ENCODE measurements around the gene GBF1.
A peak's percentile ranks its signal among the peaks of the same experiment; 100 is the strongest.

The GBF1 gene

DNA sequence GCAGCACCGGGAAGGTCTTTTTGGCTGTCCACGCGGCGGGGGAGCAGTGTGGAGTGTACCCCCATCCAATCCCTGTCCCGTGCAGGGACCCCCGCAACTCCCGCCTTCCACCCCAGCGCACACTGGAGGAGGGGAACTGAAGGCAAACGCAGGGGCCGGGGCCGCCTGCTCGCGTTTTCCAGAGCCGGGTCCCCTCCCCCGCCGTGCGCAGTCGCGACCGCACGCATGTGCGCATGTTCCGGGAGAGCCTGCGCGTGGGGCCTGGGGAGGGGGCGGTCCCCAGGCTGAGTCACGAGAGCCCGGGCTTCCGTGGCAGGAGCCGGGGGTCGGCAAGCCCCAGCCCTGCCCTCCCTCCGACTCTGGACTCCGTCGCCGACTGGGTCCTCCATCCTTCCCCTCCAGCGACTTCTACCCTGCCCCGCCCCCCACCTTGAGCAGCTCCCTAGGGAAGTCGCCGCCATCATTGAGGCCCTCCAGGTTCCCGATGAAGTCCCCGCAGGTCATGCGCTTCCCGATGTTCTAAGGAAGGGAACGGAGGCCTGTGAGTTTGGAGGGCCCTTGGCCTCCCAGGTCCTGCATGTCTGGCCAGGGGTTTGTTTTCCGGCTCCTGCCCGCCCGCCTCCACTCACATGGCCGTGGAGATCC is 165.2 kb downstream of the GBF1 start:
- peak; percentile 81 for DNase-seq

DNA sequence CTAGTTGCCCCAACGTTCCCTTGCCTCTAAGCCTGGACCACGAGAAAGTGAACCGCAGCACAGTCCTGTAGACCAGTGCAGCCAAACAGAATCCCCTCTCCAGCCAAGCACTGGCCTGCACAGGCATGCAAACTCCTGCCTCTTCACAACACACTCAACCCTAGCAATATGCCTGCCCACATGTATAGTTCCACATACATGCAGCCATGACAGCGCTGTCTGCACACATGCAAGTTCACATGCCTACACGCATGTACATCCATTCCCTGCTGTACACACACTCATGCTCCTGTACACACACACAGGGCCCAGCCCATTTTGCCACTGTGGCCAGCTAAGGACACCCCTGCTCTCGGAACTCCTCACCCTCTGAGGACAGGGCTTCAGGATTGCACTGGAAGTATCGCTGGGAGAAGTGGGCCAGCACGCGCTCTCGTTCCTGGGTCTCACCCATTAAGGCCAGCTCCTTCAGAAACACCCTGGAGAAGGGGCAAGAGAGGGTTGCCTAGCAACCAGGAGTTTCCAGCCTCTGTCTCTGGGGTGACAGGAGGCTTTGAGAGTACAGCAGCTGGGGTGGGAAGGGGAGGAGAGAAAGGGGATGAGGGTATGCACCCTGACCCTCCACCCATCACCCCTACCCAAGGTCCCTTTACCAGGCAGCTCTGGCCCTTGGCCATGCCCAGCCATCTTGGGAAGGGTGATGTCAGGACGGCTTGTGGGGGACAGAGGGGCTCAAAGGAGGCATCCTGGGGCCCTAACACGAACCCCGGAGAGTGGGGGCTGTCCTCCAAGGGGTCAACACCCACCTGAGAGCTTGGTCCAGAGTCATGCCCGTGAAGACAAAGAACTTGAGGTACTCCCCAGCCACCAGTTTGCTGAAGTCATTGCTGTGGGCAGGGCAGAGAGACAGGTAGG is 166.3 kb downstream of the GBF1 start:
- DNase-seq: no peak

DNA sequence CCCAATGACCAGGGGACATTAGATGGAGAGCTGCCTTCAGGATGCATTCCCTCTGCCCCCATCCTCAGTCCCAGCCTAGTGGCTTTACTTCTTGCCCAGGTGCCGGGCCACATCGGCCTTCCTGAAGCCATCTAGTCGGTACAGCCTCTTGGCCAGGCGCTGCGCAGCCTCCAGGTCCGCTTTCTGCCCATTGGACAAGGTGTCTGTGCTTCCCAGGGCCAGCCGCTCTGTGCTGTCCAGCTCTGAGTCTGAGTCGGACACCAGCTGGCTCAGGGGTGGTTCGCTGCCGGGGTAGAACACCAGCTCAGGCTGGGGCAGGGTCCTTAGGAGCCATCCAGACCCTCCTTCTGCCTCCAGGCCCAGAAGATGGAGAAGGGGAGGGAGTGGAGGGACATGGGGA is 167.0 kb downstream of the GBF1 start:
- DNase-seq: no peak

DNA sequence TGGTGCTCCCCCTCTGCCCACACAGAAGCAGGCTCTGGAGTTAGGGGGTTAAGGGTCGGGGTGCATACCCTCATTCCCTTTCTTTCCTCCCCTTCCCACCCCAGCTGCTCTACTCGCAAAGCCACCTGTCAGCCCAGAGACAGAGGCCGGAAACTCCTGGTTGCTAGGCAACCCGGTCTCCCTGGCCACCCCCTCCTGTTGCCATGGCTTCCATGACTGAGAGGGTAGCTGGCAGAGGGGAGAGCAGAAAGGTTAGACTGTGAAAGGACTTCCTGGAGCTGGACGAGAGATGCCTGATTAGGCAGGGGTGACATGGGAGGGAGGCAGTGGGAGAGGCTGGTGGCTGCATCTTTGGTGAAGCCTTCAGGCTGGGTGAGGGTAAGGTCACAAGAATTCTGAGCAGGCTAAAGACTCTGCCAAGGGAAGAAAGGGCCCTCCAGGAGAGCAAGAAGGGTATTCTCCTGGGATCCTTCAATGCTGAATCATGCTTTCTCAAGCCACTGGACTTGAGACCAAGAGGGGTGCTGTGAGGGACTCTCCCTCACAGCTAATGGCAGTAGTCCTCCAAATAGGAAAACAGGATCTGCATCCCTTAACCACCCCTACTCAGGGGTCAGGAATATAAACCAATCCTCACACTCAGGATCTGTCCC is 167.8 kb downstream of the GBF1 start:
- DNase-seq: no peak

DNA sequence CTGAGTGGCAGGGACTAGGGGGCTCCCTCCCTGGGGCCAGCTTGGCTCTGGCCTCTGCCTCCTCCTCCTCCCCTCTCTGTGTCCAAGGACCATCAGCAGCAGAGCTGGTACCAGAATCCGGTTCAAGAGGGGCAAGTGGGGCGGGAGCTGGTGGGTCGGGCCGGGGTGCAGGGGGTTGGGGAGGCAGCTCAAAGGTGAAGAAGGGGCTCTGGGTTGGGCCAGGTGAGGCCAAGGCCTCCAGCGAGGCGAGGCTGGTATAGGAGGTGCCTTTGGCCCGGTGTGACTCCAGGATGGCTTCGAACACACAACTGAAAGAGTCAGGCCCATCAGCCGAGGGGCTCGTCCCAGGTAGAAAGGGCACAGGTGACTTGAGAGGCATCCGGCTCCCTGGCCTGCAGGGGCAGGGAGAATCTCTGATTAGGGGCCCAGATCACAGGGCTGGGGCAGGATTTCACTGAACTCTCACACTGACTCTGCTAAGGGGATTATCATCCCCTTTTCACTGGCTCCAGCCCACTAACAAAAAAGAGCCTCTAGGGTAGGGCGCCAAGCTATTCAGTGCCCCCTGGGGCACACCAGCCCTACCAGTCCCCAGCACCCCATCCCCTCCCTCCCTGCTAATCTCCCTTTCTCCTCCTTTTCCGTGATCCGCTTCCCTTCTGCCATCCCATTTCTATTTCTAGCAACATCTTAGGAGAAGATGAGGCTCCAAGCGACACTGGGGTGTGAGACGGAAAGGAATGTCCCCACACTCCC is 168.7 kb downstream of the GBF1 start:
- no peak for DNase-seq

DNA sequence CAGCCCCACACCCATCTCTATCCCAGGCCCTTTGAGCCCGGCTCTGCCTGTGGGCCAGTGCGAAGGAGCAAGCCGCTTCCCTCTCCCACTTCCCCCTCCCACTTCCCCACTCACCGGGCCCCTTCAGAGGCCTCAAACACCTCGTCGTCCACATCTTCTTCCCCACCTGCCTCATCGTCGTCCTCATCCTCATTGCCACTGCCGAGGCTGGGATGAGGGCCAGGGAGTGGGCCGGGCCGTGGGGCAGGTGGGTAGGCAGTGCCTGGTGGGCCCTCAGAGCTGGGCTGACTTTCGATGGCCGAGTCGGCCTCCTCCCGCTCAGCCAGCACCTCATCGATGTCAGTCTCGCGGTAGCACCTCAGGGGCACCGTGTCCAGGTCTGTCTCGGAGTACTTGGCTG is 169.4 kb downstream of the GBF1 start:
- no peak for DNase-seq

DNA sequence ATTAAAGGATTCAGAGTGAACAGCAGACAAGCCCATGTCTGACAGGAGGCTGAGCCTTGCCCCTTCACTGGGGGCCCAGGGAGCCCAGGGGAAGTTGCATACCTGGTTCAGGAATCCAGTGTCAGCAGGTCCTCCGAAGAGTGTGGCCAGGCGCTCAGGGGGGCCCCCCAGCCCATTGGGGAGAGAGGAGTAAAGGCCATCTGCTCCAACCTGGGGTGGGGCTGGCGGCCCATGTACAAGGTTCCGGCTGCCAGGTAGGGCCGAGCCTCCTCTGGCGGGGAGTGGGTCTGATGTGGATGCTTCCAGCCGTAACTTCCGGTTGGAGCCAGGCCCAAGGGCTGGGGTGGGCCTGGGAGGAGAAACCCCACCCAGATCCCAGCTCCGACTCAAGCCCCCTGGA is 171.0 kb downstream of the GBF1 start:
- no peak for DNase-seq

DNA sequence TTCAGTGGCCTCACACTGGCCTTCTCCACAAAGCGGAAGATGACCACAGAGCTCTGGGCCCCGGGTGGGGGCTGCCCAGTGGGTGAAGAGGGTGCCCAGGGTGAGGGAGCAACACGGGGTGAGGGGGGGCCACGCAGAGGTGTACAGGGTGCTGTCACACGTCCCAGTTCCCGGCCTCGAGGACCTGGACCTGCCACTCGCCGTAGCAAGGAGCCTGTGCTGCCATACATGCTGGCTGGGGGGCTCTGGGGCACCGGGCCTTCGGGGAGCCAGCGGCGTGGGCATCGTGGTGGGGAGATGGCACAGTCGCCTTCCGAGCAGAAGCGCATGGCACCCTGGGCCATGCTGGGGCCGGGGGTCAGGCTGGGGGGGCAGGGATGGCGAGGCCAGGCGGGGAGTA is 171.4 kb downstream of the GBF1 start:
- no peak for DNase-seq

DNA sequence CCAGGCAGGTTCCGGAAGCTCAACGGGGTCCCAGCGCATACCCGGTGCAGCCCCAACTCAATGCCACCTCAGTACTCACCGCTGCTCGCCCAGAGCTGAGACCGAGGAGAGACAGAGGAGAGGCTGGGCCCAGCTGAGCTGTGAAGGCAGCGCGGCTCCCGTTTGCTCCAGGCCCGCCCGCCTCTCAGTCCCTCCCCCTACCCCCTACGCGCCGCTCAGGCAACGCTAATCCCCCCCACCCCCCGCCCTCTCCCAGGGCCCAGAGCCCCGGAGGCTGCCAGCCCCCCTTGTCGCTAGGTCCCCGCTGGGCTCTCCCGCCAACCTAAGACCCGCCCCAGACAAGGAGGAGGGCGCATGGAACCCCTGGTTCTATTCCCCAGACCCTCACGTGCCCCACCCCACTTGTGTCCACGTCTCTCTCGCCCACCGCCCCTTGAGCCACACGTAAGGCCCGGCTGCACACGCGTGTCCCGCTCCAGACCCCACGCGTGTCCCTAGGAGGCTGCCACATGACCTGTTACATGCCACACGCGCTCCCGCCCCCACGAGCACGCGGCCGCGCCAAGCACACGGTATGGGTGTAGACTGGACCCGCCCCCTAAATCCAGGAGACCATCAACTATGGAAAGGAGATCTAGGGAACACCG is 173.4 kb downstream of the GBF1 start, which contains the start of gene PSD:
Gene PSD, minus strand, starts transcription at position 164 of the 647 bp plus-strand sequence. CDS start 1,747 bp downstream, outside the sequence.
- DNase-seq: no peak

DNA sequence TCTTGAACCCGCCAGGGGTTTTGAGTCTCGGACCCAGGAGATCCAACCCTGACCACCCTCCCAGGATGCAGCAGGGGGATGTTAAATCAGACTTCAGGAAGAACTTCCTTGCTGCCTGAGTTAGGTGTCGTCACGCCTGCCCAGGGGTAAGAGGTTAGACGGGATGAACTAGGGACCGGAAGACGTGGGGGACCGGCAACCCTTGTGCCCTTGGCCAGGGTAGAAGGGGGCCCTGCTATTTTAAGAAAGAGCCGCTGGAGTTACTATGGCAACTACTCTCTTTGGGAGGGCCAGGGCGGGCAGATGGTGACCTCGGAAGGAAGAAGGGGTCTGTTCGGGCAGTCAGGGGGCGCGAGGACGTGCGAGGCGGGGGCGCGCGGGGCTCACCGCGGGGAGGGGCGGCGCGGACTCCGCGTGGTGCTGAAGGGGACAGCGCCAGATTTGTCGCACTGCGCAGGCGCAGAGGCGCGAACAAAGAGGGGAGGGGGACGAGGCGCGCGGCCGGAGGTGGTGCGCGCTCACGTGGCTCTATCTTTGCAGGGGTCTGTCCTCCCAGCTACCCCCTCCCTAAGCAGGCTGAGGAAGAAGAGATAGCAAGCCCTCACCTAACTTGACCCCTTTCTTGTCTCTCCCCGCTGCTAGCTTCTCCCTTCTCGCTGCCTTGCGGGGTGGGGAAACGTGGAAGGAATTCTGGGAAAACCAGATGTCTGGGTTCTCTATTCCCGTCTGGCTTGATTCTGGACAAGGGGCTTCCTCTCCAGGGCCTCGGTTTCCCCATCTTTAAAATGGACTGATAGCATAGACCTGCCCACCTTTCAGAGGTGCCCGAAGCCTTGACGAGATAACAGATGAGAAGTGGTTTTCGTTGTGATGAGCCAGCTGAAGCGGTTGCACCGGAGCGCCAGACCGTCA is 174.2 kb downstream of the GBF1 start:
- DNase-seq: peak; percentile 79

DNA sequence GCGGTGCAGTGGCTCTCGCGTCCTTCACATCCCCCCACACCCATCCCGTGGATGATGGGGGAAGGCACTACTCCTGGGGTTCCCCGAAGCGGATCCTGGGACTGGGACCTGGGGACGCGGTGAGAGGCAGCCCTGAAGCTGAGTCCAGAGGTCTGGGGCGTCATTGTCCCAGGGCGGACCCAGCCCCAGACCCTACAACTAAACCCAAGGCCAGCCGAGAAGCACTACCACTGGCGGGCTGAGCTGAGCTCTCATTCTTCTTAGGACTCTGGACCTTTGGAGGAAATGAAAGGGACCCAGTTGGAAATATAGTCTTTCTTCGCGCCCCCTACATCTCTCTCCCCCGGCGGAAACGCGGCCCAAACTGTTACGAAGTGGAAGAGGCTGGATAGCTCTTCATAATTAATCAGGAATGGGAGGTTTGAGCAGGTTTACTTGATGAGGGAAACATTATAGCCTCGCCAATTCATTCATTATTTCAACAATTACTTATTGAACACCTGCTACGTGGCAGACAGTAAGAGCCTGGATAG is 174.9 kb downstream of the GBF1 start:
- no peak for DNase-seq

DNA sequence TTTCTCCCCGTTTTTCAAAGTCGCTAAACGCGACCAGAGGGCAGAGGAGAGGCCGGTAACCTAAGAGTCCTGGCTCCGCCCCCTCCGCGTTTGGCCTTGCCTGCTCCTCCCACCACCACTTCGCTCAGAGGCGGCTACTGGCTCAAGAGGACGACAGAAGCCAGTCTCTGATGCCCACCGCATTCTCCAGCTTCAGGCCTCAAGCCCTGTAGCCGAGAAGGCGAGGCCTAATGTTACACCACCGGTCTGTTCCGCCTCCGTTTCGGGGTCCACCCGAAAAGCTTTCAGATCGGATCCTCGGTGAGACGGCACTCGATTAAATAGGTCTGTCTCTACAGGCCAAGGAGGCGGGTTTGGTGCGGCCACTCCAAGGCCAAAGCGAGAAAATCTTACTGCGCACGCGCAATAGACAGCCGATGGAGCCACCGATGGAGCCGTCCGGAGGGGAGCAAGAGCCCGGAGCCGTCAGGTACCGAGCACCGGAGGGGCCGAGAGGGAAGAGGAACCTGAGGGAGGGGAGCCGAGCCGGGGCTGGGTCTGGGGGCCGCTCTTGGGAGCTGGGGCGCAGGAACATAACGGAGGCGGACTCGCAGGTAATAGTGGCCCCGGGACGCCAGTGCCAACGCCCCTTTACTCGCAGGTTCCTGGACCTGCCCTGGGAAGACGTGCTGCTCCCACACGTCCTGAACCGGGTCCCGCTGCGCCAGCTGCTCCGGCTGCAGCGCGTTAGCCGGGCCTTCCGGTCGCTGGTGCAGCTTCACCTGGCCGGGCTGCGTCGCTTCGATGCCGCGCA is 175.6 kb downstream of the GBF1 start, which contains the start of gene FBXL15:
Gene FBXL15, plus strand, starts transcription at position 123 of the 793 bp plus-strand sequence. Its CDS starts 294 bp downstream, at position 417.
- peak; percentile 97 for DNase-seq

DNA sequence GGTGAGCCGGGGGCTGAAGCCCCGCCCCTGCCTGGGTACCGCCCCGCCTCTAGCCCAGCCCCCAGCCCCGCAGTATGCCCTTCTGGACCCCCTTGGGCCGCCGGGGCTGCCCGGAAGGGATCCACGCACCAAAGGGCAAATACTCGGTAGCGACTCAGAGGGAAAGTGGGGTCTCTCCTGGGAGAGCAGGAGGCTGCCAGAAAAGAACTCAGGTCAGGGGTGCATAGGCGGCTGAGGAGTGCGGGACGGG is 176.1 kb downstream of the GBF1 start:
- DNase-seq: no peak

DNA sequence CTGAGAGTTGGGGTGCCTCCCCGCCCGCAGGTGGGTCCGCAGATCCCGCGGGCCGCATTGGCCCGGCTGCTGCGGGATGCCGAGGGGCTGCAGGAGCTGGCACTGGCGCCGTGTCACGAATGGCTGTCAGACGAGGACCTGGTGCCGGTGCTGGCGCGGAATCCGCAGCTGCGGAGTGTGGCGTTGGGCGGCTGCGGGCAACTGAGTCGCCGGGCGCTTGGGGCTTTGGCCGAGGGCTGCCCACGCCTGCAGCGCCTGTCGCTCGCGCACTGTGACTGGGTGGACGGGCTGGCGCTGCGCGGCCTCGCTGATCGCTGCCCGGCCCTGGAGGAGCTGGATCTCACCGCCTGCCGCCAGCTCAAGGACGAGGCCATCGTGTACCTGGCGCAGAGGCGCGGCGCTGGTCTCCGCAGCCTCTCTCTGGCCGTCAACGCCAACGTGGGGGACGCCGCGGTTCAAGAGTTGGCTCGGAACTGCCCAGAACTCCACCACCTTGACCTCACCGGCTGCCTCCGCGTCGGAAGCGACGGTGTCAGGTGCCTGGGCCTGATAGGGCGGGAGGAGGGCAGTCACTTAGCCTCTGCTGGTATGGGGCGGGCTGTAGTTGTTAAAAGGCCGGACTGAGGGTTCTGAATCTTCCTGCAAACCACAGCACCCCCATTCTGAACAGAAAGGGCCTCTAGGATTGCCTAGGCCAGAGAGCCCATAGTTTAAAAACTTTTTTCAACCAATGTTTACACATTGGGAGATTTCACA is 176.6 kb downstream of the GBF1 start:
- DNase-seq: peak; percentile 38

DNA sequence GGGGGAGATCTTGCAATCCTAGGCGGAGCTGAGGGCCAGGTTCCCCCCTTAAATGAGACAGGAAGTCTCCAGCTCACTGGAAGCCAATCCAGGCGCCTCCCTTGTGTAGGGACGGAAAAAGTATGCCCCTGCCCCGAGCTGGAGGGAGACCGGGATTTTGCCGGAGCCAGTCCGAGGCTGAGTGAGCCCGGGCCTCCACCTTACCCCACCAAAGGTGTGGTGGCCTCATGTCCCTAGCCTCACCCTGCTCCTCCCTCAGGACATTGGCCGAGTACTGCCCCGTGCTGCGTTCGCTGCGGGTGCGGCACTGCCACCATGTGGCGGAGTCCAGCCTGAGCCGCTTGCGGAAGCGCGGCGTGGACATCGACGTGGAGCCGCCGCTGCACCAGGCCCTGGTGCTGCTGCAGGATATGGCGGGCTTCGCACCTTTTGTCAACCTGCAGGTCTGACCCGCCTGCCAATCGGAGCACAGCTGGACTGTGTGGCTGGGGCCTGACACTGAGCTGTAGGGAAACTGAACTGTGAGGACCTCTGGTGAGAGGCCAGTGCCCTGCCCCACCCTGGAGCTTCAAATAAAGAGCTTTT is 177.3 kb downstream of the GBF1 start:
- DNase-seq: peak; percentile 78

DNA sequence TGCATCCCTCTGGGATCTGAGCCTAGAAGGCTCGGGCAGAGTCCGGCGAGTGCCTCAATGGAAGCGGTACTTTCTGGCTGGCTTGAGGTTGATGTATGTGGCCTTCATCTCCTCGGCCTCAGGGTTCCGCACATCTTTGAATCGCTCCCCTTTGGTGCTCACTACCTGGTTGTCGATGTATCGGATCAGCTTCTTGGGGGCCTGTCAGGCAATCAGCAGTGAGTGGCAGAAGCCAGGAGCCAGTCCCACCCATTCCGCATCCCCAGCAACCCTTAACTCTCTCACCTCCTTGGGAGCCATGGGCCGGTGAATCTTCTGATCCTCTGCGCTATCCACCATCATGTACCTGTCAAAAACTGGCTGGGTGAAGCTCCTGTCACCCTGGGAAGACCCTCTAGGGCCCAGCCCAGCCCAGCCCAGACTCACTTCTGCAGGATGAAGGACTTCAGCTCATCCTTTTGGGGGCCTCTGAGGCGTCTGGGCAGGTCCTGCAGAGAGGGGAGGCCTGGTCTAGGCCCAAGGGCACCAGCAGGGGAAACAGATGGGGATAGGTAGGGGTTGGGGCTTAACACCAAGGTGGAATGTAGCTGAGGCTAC is 178.1 kb downstream of the GBF1 start:
- no peak for DNase-seq

DNA sequence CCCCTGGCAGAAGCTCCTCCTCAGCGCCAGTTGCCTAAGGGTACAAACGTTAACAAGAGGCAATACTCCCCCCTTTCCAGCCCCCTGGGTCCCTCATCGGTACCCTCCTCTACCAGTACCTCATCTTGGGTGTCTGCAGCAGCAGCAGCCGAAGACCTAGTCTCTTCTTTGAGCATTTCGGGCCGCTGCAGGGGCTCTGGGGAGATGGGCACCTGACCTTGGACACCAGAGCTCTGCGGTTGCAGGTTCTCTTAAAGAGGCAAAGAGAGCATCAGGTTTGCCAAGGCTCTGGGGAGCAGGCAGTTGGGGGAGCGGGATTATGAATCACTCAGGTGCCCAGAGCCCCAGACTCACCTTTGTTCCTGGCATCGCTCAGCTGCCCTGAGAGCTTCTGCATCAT is 178.8 kb downstream of the GBF1 start:
- no peak for DNase-seq

DNA sequence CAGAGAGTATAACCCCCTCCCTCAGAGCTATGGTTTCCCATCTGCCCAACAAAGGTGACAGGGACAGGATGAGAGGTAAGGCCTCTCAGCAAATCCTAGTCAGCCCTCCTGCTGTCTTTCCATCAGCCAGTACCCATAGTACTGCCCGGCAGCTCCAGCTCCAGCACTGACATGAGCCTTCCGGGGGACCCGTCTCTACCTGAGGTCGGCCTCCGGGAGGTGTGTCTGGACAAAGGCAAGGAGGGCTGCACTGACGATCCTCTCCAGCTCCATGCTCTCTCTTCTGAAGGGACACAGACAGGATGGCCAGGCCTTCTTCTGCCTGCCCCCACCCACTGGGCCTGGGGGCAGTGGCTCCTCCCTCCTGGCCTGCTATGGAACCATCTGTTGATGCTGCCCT is 179.6 kb downstream of the GBF1 start:
- no peak for DNase-seq

DNA sequence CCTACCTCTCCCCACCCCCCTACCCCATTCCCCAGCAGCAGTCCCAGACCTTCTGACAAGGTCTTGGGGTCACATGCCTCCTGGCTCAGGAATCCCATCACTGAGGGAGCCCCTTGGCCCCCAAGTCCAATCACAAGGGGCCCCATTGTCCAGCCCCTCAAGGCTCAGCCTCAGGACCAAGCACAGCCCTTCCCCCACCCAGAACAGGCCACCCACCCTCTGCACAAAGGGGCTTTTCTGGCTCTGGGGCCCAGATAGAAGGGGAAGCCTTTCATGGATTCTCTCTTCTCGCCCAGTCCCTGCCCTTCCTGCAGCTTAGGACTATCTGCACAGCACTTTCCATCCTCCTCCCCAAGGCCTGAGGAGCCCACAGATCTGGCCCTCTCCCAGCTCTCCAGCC is 180.1 kb downstream of the GBF1 start:
- no peak for DNase-seq
